ENCODE data around the gene RBBP8NL.

- TF ChIP-seq CTCF (conservative IDR thresholded peaks at IDR 0.05; ENCODE audit: low read depth in 2 of 2) (no peak), REST (IDR thresholded peaks at IDR 0.05; ENCODE audit: unreplicated experiment) (no peak), EZH2 (IDR thresholded peaks at IDR 0.05; ENCODE audit: low read depth, unreplicated experiment) (no peak), NANOG (IDR thresholded peaks at IDR 0.05; ENCODE audit: borderline replicate concordance) (no peak), POLR2AphosphoS5 (IDR thresholded peaks at IDR 0.05; ENCODE audit: low read depth) (no peak), CREB1 (CRISPR knock-in tag; IDR thresholded peaks at IDR 0.05; ENCODE audit: low read depth) (no peak), EZH2phosphoT487 (IDR thresholded peaks at IDR 0.05; ENCODE audit: unreplicated experiment) (no peak), ZNF331 (CRISPR knock-in tag; IDR thresholded peaks at IDR 0.05; ENCODE audit: low read depth) (no peak), JUNB (IDR thresholded peaks at IDR 0.05; ENCODE audit: unreplicated experiment) (no peak), ETS1 (IDR thresholded peaks at IDR 0.05) (no peak), STAT1 (IDR thresholded peaks at IDR 0.05; ENCODE audit: unreplicated experiment) (no peak), ZNF114 (CRISPR knock-in tag; IDR thresholded peaks at IDR 0.05) (no peak)
These were observed 5.7 kb downstream of the RBBP8NL start for GRCh38 chr20:62421716-62421990.

Measured in GM23338 (cell line).